Stimulated activated CD8-positive, alpha-beta memory T cell treated with anti-CD3 and anti-CD28 coated beads, Interleukin-4, amount 100 ng/mL, for 4 hours (primary cell): ENCODE data around the gene CDK6.

Experiments
- DNase-seq, 2 donors: peaks; one replicate each; pipeline ENCODE4 v3.0.0-alpha.2; 2020; ENCODE audit warnings: low read depth in 2 of 2, low spot score in 1 of 2

Gene CDK6

GRCh38 chr7:92827464-92828120 lies 8.8 kb downstream of the CDK6 start:
- no peak for DNase-seq

DNA sequence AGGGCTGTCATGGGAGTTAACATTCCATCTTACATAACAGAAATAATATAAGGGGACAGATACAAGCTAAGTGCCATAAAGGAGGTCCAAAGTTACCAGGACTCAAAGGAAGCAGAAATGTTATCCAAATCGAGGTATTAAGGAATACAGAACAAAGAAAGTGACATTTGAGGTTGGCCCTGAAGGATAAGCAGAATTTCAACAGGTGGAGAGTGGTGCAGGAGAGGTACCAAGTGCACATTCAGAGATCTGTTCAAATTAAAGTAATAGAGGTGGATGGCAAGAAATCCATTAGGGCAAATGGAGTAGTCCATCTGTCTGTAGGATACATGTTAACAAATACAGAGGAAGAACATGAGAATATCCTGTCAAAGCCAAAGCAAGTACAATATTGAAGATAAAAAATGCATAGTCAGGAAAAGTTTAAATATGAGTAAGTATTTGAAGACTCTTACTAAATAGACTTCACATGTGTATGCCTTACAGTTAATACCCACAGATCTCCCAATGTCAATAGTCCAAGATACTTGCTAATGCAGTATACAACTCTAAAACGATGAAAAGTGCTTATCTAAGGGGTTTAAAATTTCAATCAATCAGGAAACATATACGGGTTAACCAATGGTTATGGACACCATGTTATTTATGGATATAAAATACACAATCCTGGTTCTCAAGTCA lies 10.0 kb downstream of the CDK6 start:
- DNase-seq = no peak

GRCh38 chr7:92824901-92825480 lies 11.4 kb downstream of the CDK6 start:
- no peak for DNase-seq

DNA sequence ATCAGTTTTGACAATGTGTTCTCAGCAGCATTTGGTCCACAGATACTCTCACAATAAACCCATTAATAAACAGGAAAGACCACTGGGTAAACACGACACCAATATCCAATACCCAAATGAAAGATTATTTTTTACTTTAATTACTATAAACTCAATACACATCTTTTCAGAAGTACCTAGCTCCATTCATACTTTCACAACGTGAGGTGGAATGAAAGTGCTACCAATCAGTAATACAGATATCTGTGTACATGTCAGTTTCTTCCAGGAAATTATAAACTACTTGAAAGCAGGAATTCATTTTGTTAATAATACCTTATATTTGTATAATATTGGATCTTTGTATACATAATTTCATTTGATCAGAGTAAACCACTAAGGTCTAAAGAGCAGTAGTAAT lies 11.9 kb downstream of the CDK6 start:
- no peak for DNase-seq

- no peak for DNase-seq
Measured at GRCh38 chr7:92823042-92823441, 13.3 kb downstream of the CDK6 start.

- no peak for DNase-seq
Measured at GRCh38 chr7:92820191-92820590, 16.2 kb downstream of the CDK6 start.

DNA sequence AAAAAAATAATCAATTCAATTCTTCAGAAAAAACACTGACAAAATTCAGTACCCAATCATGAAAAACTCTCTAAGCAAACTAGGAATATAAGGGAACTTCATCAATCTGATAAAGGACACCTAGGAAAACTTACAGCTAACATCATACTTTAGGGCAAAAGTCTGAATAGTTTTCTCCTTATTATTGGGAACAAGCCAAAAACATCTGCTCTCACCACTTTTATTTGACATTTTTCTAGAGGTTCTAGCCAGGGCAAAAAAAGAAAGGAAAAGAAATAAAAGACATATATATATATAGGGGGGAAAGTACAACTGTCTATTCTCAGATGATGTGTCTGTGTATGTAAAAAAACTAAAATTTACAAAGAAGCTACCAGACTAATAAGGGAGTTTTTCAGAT lies 19.0 kb downstream of the CDK6 start:
- no peak for DNase-seq

GRCh38 chr7:92815412-92815811 lies 21.0 kb downstream of the CDK6 start:
- DNase-seq = no peak

- no peak for DNase-seq
Measured at GRCh38 chr7:92813390-92814024, 22.9 kb downstream of the CDK6 start.

DNA sequence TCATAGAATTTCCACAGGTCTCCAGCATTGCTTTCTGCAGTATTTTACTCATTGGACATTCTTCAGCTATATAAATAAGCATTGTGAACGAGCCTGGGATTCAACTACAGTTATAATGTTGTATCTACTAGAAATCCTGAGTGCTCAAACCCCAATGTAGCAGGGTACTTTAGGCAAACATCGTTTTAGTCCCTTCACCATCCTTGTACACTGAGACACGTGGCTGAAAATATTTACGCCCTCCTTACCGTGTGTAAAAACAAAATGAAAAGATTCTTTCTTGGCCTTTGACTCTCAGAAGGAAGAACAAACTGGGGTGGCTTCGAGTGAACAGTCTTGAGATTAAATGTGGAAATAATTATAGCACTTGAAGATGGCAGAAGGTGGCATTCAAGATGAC lies 25.2 kb downstream of the CDK6 start:
- no peak for DNase-seq

DNA sequence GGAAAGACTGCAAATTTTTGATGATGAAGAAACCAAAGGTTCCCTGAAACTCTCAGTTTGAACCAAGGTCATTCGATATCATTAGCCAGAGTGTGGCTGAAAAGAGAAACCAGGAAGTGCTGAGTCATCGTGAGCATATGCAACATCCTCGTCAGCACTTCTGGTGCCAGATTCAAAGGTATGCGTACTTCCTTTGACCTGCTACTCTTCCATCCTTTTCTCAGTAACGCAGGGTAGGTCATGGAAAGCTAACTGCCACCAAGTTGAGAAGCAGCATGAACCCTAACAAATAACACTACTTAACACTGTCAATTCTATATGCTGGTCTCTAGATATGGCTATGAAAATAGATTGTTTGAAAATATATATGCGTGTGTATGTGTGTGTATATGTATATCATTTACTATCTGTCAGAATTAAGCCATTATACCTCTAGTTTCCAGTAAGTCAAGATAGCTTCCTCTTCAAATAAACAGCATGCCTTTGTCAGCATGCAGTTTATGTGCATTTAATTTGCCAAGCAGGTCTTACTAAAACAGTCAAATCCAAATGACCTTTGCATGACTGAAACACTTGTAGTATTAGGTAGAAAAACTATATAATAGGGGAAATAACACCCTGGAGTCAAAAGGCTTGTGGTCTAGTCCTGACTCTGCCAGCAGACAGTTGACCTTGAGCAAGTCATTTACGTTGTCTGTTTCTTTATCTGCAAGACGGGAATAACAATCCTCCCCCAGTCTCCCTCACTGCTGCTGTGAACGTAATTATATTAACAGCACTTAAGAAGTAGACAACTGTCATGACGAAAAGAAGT lies 26.4 kb downstream of the CDK6 start:
- DNase-seq = no peak

GRCh38 chr7:92809397-92809759 lies 27.0 kb downstream of the CDK6 start:
- DNase-seq = no peak

GRCh38 chr7:92808635-92809034 lies 27.7 kb downstream of the CDK6 start:
- no peak for DNase-seq

DNA sequence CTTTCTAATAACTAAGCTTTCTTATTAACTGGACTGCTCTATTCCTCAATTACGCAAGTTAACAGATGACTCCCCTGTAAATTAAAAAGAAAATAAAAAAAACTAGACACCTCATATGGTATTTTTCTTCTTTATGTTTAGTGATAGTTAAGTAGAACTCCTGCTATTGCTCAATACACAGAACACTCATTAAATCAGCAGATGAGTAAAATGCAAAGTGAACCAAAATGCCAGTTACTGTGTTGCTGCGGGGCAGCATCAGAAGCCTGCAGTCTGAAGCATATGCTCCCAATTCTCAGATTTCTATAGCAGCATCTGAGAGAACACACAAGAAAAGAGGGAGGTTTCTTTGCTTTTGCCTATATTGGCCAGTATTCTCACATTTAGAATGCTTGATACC lies 28.4 kb downstream of the CDK6 start:
- DNase-seq = no peak

- no peak for DNase-seq
Measured at GRCh38 chr7:92806496-92806895, 29.9 kb downstream of the CDK6 start.

- DNase-seq = no peak
Measured at GRCh38 chr7:92802406-92802805, 34.0 kb downstream of the CDK6 start.

GRCh38 chr7:92799446-92800211 lies 36.7 kb downstream of the CDK6 start:
- DNase-seq = no peak

GRCh38 chr7:92798517-92799249 lies 37.7 kb downstream of the CDK6 start:
- DNase-seq = no peak

- no peak for DNase-seq
Measured at GRCh38 chr7:92797693-92798092, 38.7 kb downstream of the CDK6 start.

- no peak for DNase-seq
Measured at GRCh38 chr7:92797284-92797683, 39.1 kb downstream of the CDK6 start.
